Activated T-helper 17 cell treated with anti-CD3 and anti-CD28 coated beads, Interleukin-2, amount 50 U/mL, for 72 hours (primary cell): ENCODE measurements around the gene CSNK1E. TPM values are rescaled to one million over a fixed set of nuclear protein-coding genes. Genes with fewer than 3 reads are reported as not detected.
"Not testable (repeated sequence)": the region's sequence is repeated elsewhere in the genome, so short reads cannot be mapped to it uniquely, and the experiment has no call there.

Source experiments
- ATAC-seq: fragments of 150-1000 bp; cut with Tn5 transposase; replicated peaks from 2 replicates; pipeline ENCODE4 v1.10.0; 2021; ENCODE audit warnings: mild to moderate bottlenecking, moderate library complexity
- H3K27ac Mint-ChIP-seq: one replicate; pipeline ENCODE4 v1.8.0; 2022; ENCODE audit warnings: mixed read lengths
- H3K27me3 Mint-ChIP-seq: one replicate; pipeline ENCODE4 v1.8.0; 2022; ENCODE audit warnings: mixed read lengths
- H3K36me3 Mint-ChIP-seq: one replicate; pipeline ENCODE4 v1.8.0; 2022; ENCODE audit warnings: low read depth, mild to moderate bottlenecking, mixed read lengths
- H3K4me1 Mint-ChIP-seq: one replicate; pipeline ENCODE4 v1.8.0; 2022; ENCODE audit warnings: mixed read lengths
- H3K4me3 Mint-ChIP-seq: one replicate; pipeline ENCODE4 v1.8.0; 2022; ENCODE audit warnings: mild to moderate bottlenecking, mixed read lengths
- H3K9me3 Mint-ChIP-seq: one replicate; pipeline ENCODE4 v1.8.0; 2022; ENCODE audit warnings: mixed read lengths
- total RNA-seq, 2 donors: library from RNA; stranded (reverse); gene quantifications; one replicate each; pipeline ENCODE4 v1.2.3, GENCODE V29; 2022

The CSNK1E gene
- total RNA-seq, 2 donors from 2014 or later: 123 to 132 TPM

GRCh38 chr22:38347181-38347943 is 30.1 kb upstream of the CSNK1E start:
- no peaks in the 10 kb centered on the region for H3K36me3 Mint-ChIP-seq
- no peaks in the 10 kb centered on the region for H3K4me1 Mint-ChIP-seq

GRCh38 chr22:38346506-38346905 is 29.3 kb upstream of the CSNK1E start:
- no peaks in the 10 kb centered on the region for H3K27me3 Mint-ChIP-seq
- H3K36me3 Mint-ChIP-seq: no peaks in the 10 kb centered on the region
- ATAC-seq: no peak
- no peak overlapping the region for H3K4me3 Mint-ChIP-seq
- no peaks in the 10 kb centered on the region for H3K4me1 Mint-ChIP-seq
- no peaks in the 10 kb centered on the region for H3K9me3 Mint-ChIP-seq
- H3K27ac Mint-ChIP-seq: no peak overlapping the region

More at GRCh38 chr22:38347181-38347943, 30.1 kb upstream of the CSNK1E start:
- H3K9me3 Mint-ChIP-seq: no peaks in the 10 kb centered on the region
- ATAC-seq: no peak
- H3K27me3 Mint-ChIP-seq: no peaks in the 10 kb centered on the region
- H3K4me3 Mint-ChIP-seq: no peak overlapping the region
- H3K27ac Mint-ChIP-seq: no peak overlapping the region

- Mint-ChIP-seq H3K9me3 (no peaks in the 10 kb centered on the region), H3K4me1 (no peaks in the 10 kb centered on the region), H3K27me3 (no peaks in the 10 kb centered on the region), H3K4me3 (no peak overlapping the region), H3K36me3 (no peaks in the 10 kb centered on the region), H3K27ac (no peak overlapping the region)
- no peak for ATAC-seq
These were observed 28.5 kb upstream of the CSNK1E start for GRCh38 chr22:38345782-38346181.

- not testable (repeated sequence) for ATAC-seq, H3K27me3 Mint-ChIP-seq, H3K4me3 Mint-ChIP-seq, H3K4me1 Mint-ChIP-seq, H3K27ac Mint-ChIP-seq, H3K36me3 Mint-ChIP-seq, H3K9me3 Mint-ChIP-seq
These were observed 22.7 kb upstream of the CSNK1E start for GRCh38 chr22:38339893-38340292.

GRCh38 chr22:38338772-38339379 is 21.6 kb upstream of the CSNK1E start:
- Mint-ChIP-seq H3K27me3 (peaks cover 7% of the 10 kb centered on the region), H3K4me3 (no peak overlapping the region), H3K36me3 (no peaks in the 10 kb centered on the region), H3K4me1 (no peaks in the 10 kb centered on the region), H3K27ac (no peak overlapping the region), H3K9me3 (no peaks in the 10 kb centered on the region)
- no peak for ATAC-seq

GRCh38 chr22:38336699-38337098 is 19.5 kb upstream of the CSNK1E start:
- H3K27ac Mint-ChIP-seq: no peak overlapping the region
- no peaks in the 10 kb centered on the region for H3K4me1 Mint-ChIP-seq
- no peaks in the 10 kb centered on the region for H3K9me3 Mint-ChIP-seq
- H3K36me3 Mint-ChIP-seq: no peaks in the 10 kb centered on the region
- peaks cover 7% of the 10 kb centered on the region for H3K27me3 Mint-ChIP-seq
- no peak for ATAC-seq
- H3K4me3 Mint-ChIP-seq: peak overlapping the region; percentile 70

GRCh38 chr22:38335077-38335476 is 17.8 kb upstream of the CSNK1E start:
- Mint-ChIP-seq H3K9me3 (no peaks in the 10 kb centered on the region), H3K36me3 (no peaks in the 10 kb centered on the region), H3K4me1 (no peaks in the 10 kb centered on the region), H3K4me3 (peak overlapping the region; percentile 20), H3K27me3 (peaks cover 7% of the 10 kb centered on the region), H3K27ac (no peak overlapping the region)
- ATAC-seq: no peak

- Mint-ChIP-seq H3K27me3 (peaks cover 3% of the 10 kb centered on the region), H3K9me3 (no peaks in the 10 kb centered on the region), H3K4me3 (peak overlapping the region; percentile 58), H3K27ac (peak overlapping the region; percentile 71), H3K4me1 (no peaks in the 10 kb centered on the region), H3K36me3 (no peaks in the 10 kb centered on the region)
- peak; percentile 66 for ATAC-seq
These were observed 10.6 kb upstream of the CSNK1E start for GRCh38 chr22:38327805-38328204.

- peak overlapping the region; percentile 71 for H3K27ac Mint-ChIP-seq
- peak overlapping the region; percentile 58 for H3K4me3 Mint-ChIP-seq
- H3K36me3 Mint-ChIP-seq: no peaks in the 10 kb centered on the region
- peak; percentile 11 for ATAC-seq
- H3K27me3 Mint-ChIP-seq: peaks cover 3% of the 10 kb centered on the region
- H3K4me1 Mint-ChIP-seq: no peaks in the 10 kb centered on the region
- H3K9me3 Mint-ChIP-seq: no peaks in the 10 kb centered on the region
These were observed 10.2 kb upstream of the CSNK1E start for GRCh38 chr22:38327396-38327795.

GRCh38 chr22:38325587-38325986 is 8.4 kb upstream of the CSNK1E start:
- H3K27me3 Mint-ChIP-seq: peaks cover 3% of the 10 kb centered on the region
- H3K4me3 Mint-ChIP-seq: no peak overlapping the region
- H3K4me1 Mint-ChIP-seq: no peaks in the 10 kb centered on the region
- ATAC-seq: no peak
- H3K9me3 Mint-ChIP-seq: no peaks in the 10 kb centered on the region
- H3K36me3 Mint-ChIP-seq: no peaks in the 10 kb centered on the region
- no peak overlapping the region for H3K27ac Mint-ChIP-seq

- H3K9me3 Mint-ChIP-seq: no peaks in the 10 kb centered on the region
- H3K36me3 Mint-ChIP-seq: peaks cover 4% of the 10 kb centered on the region
- peaks cover 1% of the 10 kb centered on the region for H3K4me1 Mint-ChIP-seq
- H3K27me3 Mint-ChIP-seq: no peaks in the 10 kb centered on the region
- no peak overlapping the region for H3K27ac Mint-ChIP-seq
- no peak overlapping the region for H3K4me3 Mint-ChIP-seq
- ATAC-seq: no peak
These were observed 3.6 kb upstream of the CSNK1E start for GRCh38 chr22:38320605-38321402.

GRCh38 chr22:38318792-38319773 is 1.9 kb upstream of the CSNK1E start:
- Mint-ChIP-seq H3K27ac (peak overlapping the region; percentile 78), H3K9me3 (no peaks in the 10 kb centered on the region), H3K4me3 (no peak overlapping the region), H3K36me3 (peaks cover 21% of the 10 kb centered on the region), H3K27me3 (no peaks in the 10 kb centered on the region), H3K4me1 (peaks cover 18% of the 10 kb centered on the region)
- ATAC-seq: no peak

- H3K4me1 Mint-ChIP-seq: peaks cover 21% of the 10 kb centered on the region
- no peak for ATAC-seq
These were observed 922 bp upstream of the CSNK1E start for GRCh38 chr22:38317995-38318715.

More at GRCh38 chr22:38317995-38318715, 922 bp upstream of the CSNK1E start:
- Mint-ChIP-seq H3K27ac (peak overlapping the region; percentile 78), H3K9me3 (no peaks in the 10 kb centered on the region), H3K27me3 (no peaks in the 10 kb centered on the region), H3K4me3 (peak overlapping the region; percentile 74), H3K36me3 (peaks cover 30% of the 10 kb centered on the region)
